GM12878 (cell line): Measurements from ENCODE around the gene SLC45A1.

Experiments
- ATF3 ChIP-seq: IDR thresholded peaks from 2 replicates; pipeline ENCODE4 v1.6.1; 2011; ENCODE audit warnings: low read depth, mild to moderate bottlenecking, low read length, moderate library complexity, borderline replicate concordance; ENCODE audit errors: extremely low read depth
- CREM ChIP-seq: IDR thresholded peaks from 2 replicates; pipeline ENCODE4 v1.6.1; 2014; ENCODE audit warnings: antibody characterized with exemption, low read depth
- FOXM1 ChIP-seq: IDR thresholded peaks from 2 replicates; pipeline ENCODE4 v1.6.1; 2012; ENCODE audit warnings: low read depth, mild to moderate bottlenecking, inconsistent platforms, low read length, moderate library complexity
- HDAC6 ChIP-seq: fragments of 200-600 bp; sonication (generic); IDR thresholded peaks from one replicate; pipeline ENCODE4 v1.8.0; 2017; ENCODE audit warnings: antibody characterized with exemption; ENCODE audit not compliant: unreplicated experiment
- JUND ChIP-seq: IDR thresholded peaks from 2 replicates; pipeline ENCODE4 v1.6.1; 2012; ENCODE audit warnings: low read depth, mild to moderate bottlenecking, low read length, improper control_type of control experiment, moderate library complexity
- POU2F2 ChIP-seq: IDR thresholded peaks from 3 replicates; pipeline ENCODE4 v1.6.1; 2011; ENCODE audit warnings: low read depth, mild to moderate bottlenecking, low read length, borderline replicate concordance
- TF ChIP-seq, protein P1 (sequence below): IDR thresholded peaks from 2 replicates; pipeline ENCODE4 v1.6.1; 2011; ENCODE audit warnings: borderline replicate concordance, low read depth, mild to moderate bottlenecking, moderate library complexity, mixed read lengths, low read length; ENCODE audit not compliant: insufficient read depth; ENCODE audit errors: extremely low read length
- TF ChIP-seq, protein P2 (sequence below), 3 experiments: IDR thresholded peaks in 2 of 3; conservative IDR thresholded peaks in 1 of 3; 2 replicates each; pipeline ENCODE4 v1.5.1; 2011; ENCODE audit warnings: low read depth in 3 of 3, low read length in 3 of 3, mild to moderate bottlenecking in 3 of 3, control low read depth in 2 of 3, moderate library complexity in 2 of 3, inconsistent platforms in 1 of 3, mixed read lengths in 1 of 3; ENCODE audit not compliant: control insufficient read depth in 2 of 3, insufficient read depth in 1 of 3; ENCODE audit errors: extremely low read depth in 1 of 3
- TF ChIP-seq, protein P3 (sequence below): IDR thresholded peaks from 2 replicates; pipeline ENCODE4 v1.6.1; 2012; ENCODE audit warnings: low read depth, low read length, improper control_type of control experiment

DNA sequence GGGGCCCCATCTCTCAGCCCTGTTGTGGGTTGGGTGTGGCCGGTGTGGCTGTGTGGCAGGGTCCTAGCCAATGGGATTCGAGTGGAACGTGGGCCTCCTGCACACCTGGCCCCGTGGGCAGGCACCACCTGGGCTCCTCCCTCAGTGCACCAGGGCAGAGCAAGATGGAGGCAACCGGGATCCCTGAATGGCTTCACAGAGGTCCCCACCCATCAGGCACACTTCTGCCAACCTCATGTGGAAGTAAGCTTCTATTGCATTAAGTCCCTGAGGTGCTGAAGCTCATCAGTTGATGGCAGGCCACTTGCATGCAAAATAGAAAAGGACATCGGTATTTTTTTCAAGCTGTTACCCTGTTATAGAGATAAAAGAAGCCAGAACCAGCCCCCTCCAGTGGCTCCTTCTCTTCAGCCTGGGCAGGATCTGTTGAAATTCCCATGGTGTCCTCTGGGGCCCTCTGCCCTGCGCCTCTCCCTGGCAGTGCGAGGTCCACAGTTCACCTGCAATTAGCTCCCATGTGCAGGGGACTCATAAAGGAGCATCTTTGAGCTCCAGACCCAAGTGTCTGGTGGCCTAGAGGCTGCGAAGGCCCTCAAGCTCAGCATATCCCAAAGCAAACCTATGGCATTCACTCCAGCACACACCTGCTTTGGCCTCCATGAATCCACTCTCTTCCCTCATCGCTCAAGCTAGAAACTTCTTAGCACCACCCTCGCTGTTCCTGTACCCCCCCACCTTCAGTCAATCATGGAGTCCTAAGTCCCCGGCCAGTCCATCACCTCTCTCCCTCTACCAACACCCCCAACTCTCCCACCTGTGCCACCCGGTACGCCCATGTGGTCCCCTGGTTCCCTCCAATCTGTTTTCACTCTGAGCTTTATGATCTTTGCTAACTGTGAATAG, 2.1 kb upstream of the SLC45A1 start:
- no peak for TF ChIP-seq FOXM1
- TF ChIP-seq CREM = no peak
- no peak for TF ChIP-seq ATF3
- TF ChIP-seq, protein P1, sequence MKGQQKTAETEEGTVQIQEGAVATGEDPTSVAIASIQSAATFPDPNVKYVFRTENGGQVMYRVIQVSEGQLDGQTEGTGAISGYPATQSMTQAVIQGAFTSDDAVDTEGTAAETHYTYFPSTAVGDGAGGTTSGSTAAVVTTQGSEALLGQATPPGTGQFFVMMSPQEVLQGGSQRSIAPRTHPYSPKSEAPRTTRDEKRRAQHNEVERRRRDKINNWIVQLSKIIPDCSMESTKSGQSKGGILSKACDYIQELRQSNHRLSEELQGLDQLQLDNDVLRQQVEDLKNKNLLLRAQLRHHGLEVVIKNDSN = no peak
- no peak for TF ChIP-seq HDAC6
- no peak for TF ChIP-seq POU2F2
- TF ChIP-seq, protein P2, sequence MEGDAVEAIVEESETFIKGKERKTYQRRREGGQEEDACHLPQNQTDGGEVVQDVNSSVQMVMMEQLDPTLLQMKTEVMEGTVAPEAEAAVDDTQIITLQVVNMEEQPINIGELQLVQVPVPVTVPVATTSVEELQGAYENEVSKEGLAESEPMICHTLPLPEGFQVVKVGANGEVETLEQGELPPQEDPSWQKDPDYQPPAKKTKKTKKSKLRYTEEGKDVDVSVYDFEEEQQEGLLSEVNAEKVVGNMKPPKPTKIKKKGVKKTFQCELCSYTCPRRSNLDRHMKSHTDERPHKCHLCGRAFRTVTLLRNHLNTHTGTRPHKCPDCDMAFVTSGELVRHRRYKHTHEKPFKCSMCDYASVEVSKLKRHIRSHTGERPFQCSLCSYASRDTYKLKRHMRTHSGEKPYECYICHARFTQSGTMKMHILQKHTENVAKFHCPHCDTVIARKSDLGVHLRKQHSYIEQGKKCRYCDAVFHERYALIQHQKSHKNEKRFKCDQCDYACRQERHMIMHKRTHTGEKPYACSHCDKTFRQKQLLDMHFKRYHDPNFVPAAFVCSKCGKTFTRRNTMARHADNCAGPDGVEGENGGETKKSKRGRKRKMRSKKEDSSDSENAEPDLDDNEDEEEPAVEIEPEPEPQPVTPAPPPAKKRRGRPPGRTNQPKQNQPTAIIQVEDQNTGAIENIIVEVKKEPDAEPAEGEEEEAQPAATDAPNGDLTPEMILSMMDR (IDR thresholded peaks at IDR 0.05 in 2 of 3, conservative IDR thresholded peaks at IDR 0.05 in 1 of 3; ENCODE audit: control insufficient read depth in 2 of 3, extremely low read depth in 1 of 3, insufficient read depth in 1 of 3, low read depth in 3 of 3, low read length in 3 of 3) = no peak
- TF ChIP-seq JUND = no peak
- TF ChIP-seq, protein P3, sequence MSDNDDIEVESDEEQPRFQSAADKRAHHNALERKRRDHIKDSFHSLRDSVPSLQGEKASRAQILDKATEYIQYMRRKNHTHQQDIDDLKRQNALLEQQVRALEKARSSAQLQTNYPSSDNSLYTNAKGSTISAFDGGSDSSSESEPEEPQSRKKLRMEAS = no peak
